GM18511 (cell line): ENCODE results near the gene LRCH1.
A peak's percentile ranks its signal among the peaks of the same experiment; 100 is the strongest.

Source experiments
- ATAC-seq: cut with Tn5 transposase; IDR thresholded peaks from one replicate; pipeline ENCODE4 v1.9.1; 2021; ENCODE audit warnings: mild to moderate bottlenecking, moderate library complexity; ENCODE audit not compliant: unreplicated experiment

Gene LRCH1

DNA sequence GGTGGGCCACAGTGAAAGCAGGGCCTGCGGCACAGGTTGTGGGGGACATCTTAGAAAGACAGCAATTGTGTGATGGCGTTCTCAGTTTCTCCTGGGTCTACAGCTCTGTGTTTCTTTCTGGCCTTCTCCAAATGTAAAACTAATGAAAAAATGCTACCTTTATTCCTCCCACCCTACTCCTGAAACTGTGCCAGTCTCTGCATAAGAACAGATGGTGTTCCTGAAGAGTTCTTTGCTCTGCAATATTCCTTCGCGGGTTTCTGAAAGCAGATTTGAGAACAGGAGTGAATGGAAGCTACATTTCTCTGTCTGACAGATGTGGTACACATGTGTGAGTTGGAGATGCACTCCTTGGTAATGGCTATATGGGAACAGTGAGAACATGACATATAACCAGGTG is 18.0 kb upstream of the LRCH1 start:
- ATAC-seq = no peak

DNA sequence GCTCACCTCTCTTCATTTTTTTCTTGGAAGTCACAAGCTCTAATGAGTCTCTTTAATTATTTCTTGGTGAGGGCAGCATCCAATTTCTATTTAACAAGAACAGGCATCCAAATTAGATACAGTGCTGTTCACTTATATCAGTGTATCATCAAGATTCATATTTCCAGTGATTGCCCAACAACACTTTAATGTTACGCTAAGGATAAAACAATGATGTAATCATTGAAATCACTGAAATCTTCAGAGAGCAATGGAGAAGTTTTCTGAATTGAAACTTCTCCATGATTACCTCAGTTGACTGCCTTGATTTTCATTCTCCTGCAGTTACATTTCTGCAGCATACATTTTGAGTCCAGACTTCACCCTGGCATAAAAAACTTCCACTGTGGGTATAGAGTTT is 17.1 kb upstream of the LRCH1 start:
- ATAC-seq = no peak

DNA sequence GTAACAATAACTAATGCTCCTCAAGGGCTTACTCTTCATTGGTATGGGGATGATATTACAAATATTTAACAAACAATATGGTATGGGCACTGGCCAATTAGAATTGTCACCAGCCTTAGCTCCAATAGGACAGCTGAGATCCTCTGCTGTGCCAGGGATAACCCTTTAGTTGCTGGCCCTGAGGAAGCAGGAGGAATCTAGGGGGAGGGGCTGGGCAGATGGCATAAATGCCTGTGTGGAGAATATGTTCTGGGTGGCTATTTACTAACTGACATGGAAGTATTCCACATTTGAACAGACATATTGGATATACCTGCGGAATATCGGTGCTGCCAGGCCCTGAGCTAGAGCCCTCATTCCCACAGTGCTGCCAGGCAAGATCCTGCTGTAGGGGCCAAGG is 16.6 kb upstream of the LRCH1 start:
- no peak for ATAC-seq

GRCh38 chr13:46539231-46539630 is 13.7 kb upstream of the LRCH1 start:
- no peak for ATAC-seq

- no peak for ATAC-seq
Measured at GRCh38 chr13:46541210-46541609, 11.8 kb upstream of the LRCH1 start.

- ATAC-seq = no peak
Measured at GRCh38 chr13:46542833-46543232, 10.1 kb upstream of the LRCH1 start.

DNA sequence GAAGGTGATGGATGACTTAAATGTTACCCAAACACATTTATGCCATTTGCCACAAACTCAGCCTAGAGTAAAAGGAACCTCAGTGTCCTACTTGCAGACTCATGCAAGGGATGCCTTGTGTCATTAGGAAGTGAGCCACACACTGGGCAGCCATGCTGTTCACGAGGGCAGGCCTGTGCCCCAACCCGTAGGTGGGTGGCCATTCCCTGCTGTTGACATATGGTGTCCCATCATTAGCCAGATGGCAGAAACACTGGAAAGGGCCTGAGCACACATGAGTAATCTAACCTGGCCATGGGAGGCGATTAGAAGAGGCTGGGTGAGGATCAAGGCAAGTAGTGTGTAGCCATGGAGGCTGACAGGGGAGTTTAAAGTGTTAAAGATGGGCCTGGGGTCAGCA is 9.7 kb upstream of the LRCH1 start:
- no peak for ATAC-seq

GRCh38 chr13:46544208-46544607 is 8.8 kb upstream of the LRCH1 start:
- peak; percentile 74 for ATAC-seq

- no peak for ATAC-seq
Measured at GRCh38 chr13:46544811-46545210, 8.2 kb upstream of the LRCH1 start.

- no peak for ATAC-seq
Measured at GRCh38 chr13:46546084-46546768, 6.7 kb upstream of the LRCH1 start.

DNA sequence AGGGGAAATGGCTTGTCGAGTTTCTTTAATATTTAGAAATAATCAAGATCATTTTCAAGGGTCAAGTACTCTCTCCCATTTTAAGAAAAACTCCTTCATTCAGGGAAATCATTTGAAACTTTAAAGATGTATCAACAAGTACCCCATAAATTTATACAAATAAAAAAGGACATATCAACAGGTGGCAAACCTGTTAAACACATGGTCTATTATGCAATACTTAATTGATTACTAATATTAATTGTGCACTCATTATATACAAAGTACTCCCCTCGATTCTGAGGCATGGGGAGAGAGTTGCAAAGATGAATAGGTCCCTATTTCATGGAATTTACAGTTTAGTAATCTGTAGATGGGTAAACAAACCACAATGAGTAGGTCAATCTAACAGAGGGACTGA is 2.1 kb upstream of the LRCH1 start:
- no peak for ATAC-seq

DNA sequence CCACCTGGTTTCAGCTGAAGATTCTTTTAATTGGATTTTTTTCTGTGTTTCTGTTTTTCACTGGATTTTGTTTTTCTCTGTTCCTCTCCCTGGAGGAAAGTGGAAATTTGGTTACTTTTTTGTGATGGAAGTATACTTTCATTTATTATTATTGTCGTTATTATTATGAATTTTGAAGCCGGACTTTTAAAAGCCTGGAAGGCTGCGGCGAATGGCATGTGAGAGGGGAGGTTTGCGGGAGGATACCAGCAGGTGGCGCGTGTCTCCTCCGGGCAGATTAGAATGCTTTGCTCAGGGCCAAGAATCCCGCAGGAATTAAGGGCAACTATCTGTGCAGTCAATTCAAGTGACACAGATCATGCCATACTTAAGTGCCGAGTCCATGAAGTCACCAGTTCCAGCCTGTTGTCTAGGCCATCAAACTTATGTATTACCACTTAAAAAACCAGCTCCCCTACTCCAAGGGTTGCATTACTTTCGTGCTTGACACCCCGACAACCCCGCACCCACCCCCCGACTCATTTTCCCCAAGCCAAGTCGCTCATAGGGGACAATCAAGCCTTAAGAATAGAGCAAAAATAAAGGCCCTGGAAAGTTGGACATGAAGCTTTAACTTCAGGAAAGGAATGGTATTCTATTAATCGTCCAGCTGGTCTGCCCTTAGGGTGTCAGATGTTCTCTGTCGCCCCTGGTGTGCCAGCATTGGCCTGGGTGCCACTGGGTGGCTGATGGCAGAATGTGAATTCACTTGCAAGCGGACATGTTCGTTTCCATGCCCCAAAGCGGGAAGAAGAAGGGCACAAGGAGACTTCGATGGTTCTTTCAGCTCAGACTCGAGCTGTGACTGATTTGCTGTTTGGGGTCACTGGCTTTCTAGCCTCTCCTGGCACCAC is 1.3 kb upstream of the LRCH1 start:
- no peak for ATAC-seq

GRCh38 chr13:46552303-46552682 is 677 bp upstream of the LRCH1 start:
- ATAC-seq = no peak

GRCh38 chr13:46553521-46553885 is 533 bp downstream of the LRCH1 start:
- peak; percentile 9 for ATAC-seq

DNA sequence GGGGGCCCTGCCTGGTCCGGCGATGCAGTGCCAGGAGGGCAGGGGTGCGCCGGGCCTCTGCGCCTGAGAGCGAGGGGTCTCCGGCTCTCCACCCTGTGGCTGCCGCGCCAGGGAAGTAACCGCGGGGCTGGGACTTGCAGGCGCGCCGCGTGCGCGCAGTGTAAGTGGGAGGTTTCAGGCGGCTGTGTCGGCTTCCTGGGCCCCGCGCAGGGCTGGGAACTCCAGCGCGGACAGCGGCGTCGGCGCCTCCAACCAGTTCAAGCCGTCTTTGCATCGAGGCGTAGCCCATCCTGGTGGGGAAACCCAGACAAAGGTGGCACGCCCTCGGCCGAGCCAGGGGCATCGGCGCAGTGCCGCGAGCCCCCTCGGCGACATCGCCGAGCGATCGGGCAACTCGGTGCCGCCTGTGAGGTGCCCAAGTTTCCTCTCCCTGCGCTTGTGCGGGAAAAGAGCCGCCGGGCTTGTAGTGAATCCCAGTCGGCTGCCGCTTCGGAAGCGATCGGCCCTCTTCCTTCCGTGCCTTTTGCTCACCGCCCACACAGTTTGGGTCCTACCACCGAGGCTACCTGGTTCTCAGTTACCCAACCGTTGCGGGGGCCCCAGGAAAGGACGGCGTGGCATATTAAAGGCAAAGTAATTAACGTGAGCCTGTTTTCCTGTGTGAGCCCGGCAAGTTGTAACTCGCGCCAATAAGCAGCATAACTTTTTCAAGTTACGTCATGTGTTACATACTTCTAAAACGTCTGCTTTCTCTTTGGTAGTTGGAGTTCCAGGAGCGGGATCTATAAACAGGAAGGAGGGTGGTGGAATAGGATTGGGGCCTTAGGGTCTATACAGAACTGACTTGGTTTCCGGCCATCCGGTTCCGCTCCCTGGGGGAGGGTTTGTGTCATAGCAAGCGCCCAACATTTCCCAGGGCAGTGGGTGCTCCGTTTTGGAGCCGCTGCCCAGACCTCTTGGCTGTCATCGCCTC is 1.2 kb downstream of the LRCH1 start:
- peak; percentile 57 for ATAC-seq

GRCh38 chr13:46554951-46555350 is 2.0 kb downstream of the LRCH1 start:
- ATAC-seq = no peak

- no peak for ATAC-seq
Measured at GRCh38 chr13:46555722-46556417, 2.9 kb downstream of the LRCH1 start.

DNA sequence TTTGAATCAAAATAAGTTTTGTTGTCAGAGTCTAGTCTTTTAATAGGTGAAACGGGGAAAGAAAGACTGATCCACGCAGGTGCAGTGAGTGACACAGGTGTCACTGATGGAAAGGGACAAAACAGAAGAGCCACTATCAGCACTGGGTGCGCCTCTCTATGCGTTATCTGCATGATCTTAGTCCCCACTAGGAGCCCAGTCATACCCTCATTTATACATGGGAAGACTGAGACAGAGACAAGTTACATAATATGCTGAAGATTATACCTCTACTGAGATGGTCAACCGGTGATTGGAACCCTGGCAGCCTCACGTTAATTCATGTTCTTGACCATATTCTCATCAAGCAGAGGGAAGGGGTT is 3.4 kb downstream of the LRCH1 start:
- ATAC-seq = no peak

DNA sequence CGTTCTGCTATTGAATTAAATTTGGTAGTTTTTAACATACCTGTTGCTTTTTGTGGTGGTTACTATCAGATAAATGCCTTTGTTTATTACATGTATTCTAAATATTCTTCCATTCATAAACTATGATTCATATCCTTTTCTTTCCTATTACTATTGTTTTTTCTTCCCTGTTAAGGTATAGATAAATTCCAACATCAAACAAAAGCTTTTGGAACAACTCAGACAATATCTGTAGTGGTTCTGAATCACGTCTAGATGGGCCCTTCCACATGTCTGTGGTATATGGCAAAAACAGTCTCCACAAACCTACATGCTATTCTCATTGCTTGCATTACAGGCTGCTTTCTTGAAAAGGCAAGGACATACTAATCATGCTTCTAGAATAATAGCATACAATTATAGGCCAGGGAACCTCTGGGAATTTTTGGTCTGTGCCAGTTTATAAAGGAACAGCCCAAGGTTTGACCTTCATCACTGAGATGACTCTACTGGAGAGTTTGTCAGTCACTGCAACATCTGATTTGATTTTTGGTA is 6.4 kb downstream of the LRCH1 start:
- no peak for ATAC-seq

DNA sequence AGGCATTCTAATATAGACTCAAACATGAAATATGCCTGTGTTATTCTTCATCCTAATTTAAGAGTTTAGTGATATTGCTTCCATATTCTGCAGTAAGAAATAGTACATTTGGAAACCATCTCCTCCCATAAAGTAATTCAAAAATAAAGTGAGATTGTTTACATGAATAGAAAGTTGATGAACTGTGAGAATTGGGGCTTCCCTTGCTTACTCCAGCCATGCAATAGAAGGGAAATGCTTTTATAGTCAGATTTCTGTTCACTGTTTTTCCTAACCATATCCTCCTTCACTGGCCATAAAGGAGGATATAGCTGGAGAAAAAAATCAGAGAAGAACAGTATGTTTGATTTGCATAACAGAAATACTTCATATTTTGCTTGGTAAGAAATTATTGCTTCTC is 7.8 kb downstream of the LRCH1 start:
- no peak for ATAC-seq

DNA sequence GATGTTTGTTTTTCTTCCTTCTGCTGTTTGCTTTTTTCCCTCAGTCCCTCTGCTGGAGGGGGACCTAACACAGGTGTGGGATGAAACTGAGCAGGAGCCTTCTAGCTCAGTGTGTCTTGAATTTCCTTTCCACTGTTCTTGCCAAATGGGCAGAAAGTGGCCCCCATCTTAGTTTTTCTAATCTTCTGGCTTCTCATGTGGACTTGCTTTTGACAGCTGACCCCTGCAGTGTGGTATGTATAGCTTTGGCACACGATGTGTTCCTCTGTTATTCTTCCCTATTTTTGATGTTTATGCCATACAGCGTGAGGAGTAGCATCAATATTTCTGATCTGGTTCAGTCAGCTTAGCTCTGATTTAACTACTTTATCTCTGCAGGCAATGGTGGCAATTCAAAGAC is 8.3 kb downstream of the LRCH1 start:
- no peak for ATAC-seq
